ENCODE measurements around the gene GFRA1.

Gene GFRA1

DNA sequence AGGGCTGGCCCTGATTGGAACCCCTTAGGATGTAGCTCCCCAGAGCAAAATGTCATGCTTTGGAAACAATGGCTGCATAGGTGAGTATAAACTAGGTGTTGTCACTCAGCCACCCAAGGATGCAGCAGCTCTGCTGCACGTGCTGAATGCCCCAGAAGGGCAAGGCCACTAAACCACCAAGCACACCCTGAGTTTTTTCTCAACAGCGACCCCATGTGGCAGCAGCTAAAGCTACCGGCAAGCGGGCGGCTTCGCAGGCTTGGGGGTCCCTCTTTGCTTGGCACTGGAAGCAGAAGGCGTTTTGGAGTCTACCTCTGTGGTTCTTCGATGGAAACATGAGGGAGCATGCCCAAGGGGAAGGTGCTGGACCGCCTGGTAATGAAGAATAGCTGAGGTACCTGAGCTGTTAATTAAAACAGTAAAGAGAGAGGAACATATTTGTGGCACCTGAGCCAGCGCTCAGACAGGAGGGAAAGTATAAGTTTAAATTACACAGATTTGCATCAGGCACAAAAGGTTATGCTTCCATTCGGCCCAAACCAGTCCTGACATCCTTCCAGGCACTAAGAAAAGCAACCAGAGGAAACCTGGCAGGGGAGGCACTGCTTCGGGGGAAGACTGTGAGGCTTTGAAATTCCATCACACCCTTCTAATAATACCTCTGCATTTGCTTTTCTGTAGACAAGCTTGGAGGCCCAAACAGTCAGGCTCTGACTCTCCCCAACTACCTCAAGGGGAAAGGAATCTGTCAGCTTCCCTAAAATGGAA, 152.1 kb downstream of the GFRA1 start:
- no peak for DNase-seq (ENCODE audit: low spot score)
- TF ChIP-seq, protein P1, sequence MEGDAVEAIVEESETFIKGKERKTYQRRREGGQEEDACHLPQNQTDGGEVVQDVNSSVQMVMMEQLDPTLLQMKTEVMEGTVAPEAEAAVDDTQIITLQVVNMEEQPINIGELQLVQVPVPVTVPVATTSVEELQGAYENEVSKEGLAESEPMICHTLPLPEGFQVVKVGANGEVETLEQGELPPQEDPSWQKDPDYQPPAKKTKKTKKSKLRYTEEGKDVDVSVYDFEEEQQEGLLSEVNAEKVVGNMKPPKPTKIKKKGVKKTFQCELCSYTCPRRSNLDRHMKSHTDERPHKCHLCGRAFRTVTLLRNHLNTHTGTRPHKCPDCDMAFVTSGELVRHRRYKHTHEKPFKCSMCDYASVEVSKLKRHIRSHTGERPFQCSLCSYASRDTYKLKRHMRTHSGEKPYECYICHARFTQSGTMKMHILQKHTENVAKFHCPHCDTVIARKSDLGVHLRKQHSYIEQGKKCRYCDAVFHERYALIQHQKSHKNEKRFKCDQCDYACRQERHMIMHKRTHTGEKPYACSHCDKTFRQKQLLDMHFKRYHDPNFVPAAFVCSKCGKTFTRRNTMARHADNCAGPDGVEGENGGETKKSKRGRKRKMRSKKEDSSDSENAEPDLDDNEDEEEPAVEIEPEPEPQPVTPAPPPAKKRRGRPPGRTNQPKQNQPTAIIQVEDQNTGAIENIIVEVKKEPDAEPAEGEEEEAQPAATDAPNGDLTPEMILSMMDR (IDR thresholded peaks at IDR 0.05; ENCODE audit: extremely low read depth, missing control alignments) = no peak

DNA sequence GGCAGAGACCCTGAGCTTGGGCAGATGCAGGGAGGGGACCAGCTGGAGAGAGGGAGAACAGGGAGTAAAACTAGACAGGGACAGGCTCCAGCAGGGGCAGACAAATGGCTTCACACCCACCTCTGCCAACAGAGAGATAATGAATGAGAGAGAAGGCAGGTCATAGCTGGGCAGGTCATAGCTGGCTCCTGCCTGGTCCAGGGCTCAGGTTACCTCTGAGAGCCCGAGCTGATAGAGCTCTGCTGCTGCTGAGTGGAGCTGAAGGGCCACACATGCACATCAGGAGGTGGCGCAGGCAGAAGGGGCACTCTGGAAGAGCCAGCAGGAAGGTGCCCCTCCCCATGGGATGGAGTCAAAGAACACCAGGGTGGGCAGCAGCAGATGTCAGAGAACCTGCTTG, 154.2 kb downstream of the GFRA1 start:
- no peak for DNase-seq (ENCODE audit: low spot score)
- TF ChIP-seq, protein P1 (IDR thresholded peaks at IDR 0.05; ENCODE audit: extremely low read depth, missing control alignments) = no peak

DNA sequence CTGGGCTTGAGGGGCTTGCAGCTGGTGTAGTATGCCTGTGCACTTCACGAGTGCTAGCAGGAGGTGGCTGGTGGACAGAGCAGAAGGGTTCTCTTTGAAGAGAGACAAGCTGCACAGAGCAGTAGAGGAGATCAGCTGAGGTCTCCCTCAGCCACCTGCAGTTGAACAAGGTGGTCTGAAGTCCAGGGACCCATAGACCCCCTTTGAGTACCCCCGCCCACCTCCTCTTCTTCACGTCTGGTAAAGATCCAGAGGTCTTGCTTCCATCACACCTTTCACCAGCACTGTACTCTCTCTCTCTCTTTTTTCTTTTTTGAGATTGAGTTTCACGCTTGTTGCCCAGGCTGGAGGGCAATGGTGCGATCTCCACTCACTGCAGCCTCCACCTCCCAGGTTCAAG, 157.2 kb downstream of the GFRA1 start:
- TF ChIP-seq, protein P1 (IDR thresholded peaks at IDR 0.05; ENCODE audit: extremely low read depth, missing control alignments) = no peak
- no peak for DNase-seq (ENCODE audit: low spot score)

DNA sequence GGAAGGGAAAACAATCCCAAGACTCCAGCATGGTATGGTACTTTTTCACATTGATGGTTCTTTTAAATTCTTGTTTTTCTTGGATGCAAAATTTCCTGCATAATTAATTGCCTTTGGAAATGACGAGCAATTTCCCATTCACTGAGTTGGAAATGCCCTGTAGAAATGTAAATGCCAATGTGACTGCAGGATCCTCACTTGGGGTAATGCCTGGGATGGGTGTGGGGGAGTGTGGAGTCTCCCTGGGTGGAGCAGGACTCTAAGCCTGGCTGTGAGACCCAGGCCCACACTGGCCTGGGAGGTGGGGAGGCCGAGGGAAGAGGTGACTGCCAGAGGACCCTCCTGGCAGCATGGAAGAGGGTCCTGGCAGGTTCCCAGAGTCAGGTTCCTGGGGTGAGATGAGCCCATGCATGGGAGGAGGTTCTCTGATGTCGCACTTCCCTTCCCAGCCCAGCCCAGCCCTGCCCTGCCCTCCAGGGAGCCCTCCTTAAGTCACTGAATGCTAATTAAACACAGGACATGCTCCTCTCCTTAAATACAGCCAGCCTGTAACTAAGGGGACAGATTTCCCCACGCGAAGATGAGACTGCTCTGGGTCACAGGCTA, 157.9 kb downstream of the GFRA1 start:
- DNase-seq (ENCODE audit: low spot score) = no peak

DNA sequence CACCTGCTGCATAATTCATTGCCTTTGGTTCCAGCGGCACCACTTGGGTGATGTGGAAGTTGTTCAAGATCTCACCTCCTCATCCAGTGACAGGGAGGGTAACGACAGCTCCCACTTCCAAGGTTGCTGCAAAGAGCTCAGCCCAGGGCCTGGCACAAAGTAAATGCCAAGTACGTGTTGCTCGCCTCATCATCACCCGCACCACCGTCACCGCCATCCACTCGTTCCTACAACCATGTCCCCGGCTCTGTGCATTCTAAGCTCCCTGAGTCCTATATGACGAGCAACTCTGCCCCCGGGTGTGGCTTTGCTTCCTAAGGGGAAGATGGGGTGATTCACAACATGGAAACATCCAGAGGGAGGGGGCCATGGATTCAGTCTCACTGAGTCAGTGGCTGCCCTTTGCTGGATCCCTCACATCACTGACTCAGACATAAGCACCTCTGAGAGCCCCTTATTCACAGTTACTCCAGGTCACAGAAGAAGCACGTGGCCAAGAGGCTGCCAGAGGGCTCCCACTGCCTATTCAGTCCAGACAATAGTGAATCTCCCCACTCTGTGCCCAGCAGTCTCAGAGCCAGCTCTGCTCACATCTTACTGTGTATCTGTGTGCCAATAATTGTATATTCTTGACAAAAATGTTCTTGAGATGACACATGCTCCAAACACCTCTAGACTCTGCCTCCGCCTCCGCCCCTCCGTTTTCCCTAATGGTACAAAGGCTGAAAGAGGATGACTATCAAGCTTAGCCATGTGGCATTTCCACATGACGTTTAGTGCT, 159.1 kb downstream of the GFRA1 start:
- TF ChIP-seq, protein P1 (IDR thresholded peaks at IDR 0.05; ENCODE audit: extremely low read depth, missing control alignments) = no peak
- no peak for DNase-seq (ENCODE audit: low spot score)

More for the DNA sequence above, 157.9 kb downstream of the GFRA1 start:
- TF ChIP-seq, protein P1 (IDR thresholded peaks at IDR 0.05; ENCODE audit: extremely low read depth, missing control alignments) = no peak

DNA sequence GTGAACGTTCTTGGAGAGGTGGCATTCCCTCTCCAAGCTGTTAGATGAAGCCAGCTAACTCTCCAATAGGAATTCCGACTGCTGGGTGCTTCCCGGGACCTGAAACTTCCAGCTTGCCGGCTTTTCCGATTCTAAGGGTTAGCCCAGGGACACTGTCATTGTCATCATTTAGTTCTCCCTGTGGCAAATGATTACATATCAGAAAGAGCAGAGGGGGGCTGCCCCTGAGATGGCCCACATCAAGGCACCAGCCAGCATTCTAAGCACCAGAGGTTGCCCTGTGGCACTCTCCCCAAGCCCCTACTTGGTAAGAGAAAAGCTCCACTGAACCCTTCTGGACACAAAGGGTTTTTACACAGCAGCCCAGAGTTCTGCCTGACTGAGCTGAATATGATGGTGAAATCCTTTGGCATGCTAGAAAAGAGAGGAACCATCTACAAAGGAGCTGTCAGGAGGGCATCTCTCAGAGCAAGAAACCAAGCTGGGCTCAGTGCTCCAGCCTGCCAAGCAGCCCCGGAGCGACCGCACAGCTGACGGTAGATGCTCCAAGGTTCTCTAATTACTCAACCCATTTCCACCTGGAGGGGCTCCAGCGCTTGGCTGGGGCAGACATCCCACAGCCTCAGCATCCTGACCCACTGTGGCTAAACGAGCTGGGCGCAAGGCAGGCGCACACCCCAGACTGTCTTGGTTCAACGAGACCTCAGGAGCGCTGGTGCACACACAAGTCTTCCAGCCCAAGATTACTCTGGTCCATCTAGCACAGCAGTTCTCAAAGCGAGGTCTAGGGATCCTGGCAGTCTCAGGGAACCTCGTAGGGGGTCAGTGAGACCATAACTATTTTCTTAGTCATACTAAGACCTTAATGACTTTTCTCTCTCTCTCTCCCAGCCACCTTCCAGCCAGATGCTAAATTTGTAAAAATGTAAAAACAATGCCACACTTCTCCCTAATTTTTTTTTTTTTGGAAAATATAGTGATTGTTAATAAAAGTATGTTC, 160.5 kb downstream of the GFRA1 start:
- TF ChIP-seq, protein P1 (IDR thresholded peaks at IDR 0.05; ENCODE audit: extremely low read depth, missing control alignments) = no peak
- DNase-seq (ENCODE audit: low spot score) = no peak

Data from GM20000 (cell line).